KMS-11 (cell line): ENCODE data around the gene EXOC3L2.

Source experiments
- H2AFZ ChIP-seq: fragments of 200-600 bp; sonication (generic); 2 replicates; pipeline ENCODE4 v1.6.1; 2016; ENCODE audit warnings: antibody characterized with exemption, mixed run types, low read depth
- H3K27ac ChIP-seq: fragments of 200-600 bp; sonication (generic); 2 replicates; pipeline ENCODE4 v1.6.1; 2016; ENCODE audit warnings: mild to moderate bottlenecking, mixed run types
- H3K27me3 ChIP-seq: fragments of 200-600 bp; sonication (generic); 2 replicates; pipeline ENCODE4 v1.6.1; 2017; ENCODE audit warnings: mild to moderate bottlenecking, low read depth, mixed run types, moderate library complexity; ENCODE audit not compliant: insufficient read depth
- H3K36me3 ChIP-seq: fragments of 200-600 bp; sonication (generic); 2 replicates; pipeline ENCODE4 v1.6.1; 2017; ENCODE audit warnings: mild to moderate bottlenecking, mixed run types; ENCODE audit not compliant: insufficient read depth
- H3K4me1 ChIP-seq: fragments of 200-600 bp; sonication (generic); 2 replicates; pipeline ENCODE4 v1.6.1; 2016; ENCODE audit warnings: mild to moderate bottlenecking, low read depth, mixed run types; ENCODE audit not compliant: poor library complexity, severe bottlenecking
- H3K4me2 ChIP-seq: fragments of 200-600 bp; sonication (generic); 2 replicates; pipeline ENCODE4 v1.7.0; 2016; ENCODE audit warnings: mild to moderate bottlenecking, mixed run types
- H3K4me3 ChIP-seq: fragments of 200-600 bp; sonication (generic); IDR thresholded peaks from 2 replicates; pipeline ENCODE4 v1.6.1; 2017; ENCODE audit warnings: low read depth, low read length, mixed read lengths; ENCODE audit not compliant: insufficient read depth
- H3K79me2 ChIP-seq: fragments of 200-600 bp; sonication (generic); 2 replicates; pipeline ENCODE4 v1.6.1; 2016; ENCODE audit warnings: low read depth, mixed run types; ENCODE audit not compliant: insufficient read depth
- H3K9ac ChIP-seq: fragments of 200-600 bp; sonication (generic); 2 replicates; pipeline ENCODE4 v1.6.1; 2016; ENCODE audit warnings: mild to moderate bottlenecking, mixed run types
- H4K20me1 ChIP-seq: fragments of 200-600 bp; sonication (generic); 2 replicates; pipeline ENCODE4 v1.6.1; 2016; ENCODE audit warnings: mild to moderate bottlenecking, mixed run types; ENCODE audit not compliant: insufficient read depth
- TF ChIP-seq, protein P1 (sequence below): fragments of 200-600 bp; sonication (generic); conservative IDR thresholded peaks from 2 replicates; pipeline ENCODE4 v1.6.1; 2017; ENCODE audit warnings: low read depth, mild to moderate bottlenecking, antibody characterized with exemption, low read length, moderate library complexity, mixed read lengths

Gene EXOC3L2

DNA sequence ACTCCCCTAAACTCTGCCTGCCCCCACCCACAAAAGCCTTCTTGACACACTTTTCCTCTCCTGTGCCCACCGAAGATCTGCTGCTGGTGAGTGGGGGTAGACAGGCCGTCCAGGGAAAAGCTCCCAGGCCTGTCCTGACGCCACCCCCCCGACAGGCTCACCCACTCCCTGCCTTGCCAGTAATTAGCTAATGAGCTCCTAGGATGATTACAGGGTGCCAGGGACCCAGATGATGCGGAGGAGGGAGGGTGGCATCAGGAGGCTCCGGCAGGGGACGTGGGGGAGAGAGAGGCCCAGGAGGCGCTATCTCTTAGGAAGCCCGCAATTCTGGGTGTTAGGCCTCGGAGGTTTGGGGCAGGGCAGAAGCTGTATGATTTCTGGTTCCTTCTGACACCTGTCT is 32.9 kb upstream of the EXOC3L2 start:
- Histone ChIP-seq H3K36me3 (no peaks in the 10 kb centered on the region), H3K9ac (no peak overlapping the region), H3K4me3 (no peak overlapping the region), H4K20me1 (no peaks in the 10 kb centered on the region), H3K4me2 (no peak overlapping the region), H3K27ac (no peak overlapping the region), H3K27me3 (no peaks in the 10 kb centered on the region), H2AFZ (no peak overlapping the region), H3K4me1 (no peaks in the 10 kb centered on the region), H3K79me2 (no peaks in the 10 kb centered on the region)
- TF ChIP-seq, protein P1, sequence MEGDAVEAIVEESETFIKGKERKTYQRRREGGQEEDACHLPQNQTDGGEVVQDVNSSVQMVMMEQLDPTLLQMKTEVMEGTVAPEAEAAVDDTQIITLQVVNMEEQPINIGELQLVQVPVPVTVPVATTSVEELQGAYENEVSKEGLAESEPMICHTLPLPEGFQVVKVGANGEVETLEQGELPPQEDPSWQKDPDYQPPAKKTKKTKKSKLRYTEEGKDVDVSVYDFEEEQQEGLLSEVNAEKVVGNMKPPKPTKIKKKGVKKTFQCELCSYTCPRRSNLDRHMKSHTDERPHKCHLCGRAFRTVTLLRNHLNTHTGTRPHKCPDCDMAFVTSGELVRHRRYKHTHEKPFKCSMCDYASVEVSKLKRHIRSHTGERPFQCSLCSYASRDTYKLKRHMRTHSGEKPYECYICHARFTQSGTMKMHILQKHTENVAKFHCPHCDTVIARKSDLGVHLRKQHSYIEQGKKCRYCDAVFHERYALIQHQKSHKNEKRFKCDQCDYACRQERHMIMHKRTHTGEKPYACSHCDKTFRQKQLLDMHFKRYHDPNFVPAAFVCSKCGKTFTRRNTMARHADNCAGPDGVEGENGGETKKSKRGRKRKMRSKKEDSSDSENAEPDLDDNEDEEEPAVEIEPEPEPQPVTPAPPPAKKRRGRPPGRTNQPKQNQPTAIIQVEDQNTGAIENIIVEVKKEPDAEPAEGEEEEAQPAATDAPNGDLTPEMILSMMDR: no peak

DNA sequence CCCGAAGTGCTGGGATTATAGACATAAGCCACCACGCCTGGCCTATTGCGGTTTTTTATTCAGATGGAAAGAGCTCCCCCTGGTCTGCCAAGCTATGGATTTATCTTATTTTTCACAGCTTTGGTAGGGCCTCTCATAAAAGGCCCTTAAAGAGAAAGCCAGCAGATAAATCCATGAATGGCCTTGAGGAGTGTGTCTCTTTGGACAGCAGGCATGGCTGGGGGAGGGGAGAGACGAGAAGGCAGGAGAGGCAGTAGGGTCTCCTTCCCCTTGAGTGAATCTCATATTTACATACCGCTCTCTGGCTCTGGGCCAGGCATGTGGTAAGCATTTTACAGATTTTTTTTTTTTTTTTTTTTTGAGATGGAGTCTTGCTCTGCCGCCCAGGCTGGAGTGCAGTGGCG is 31.1 kb upstream of the EXOC3L2 start:
- Histone ChIP-seq H3K4me3 (no peak overlapping the region), H2AFZ (no peak overlapping the region), H3K36me3 (no peaks in the 10 kb centered on the region), H3K9ac (no peak overlapping the region), H3K4me2 (no peak overlapping the region), H3K4me1 (no peaks in the 10 kb centered on the region), H3K27ac (no peak overlapping the region), H3K27me3 (no peaks in the 10 kb centered on the region), H4K20me1 (no peaks in the 10 kb centered on the region), H3K79me2 (no peaks in the 10 kb centered on the region)
- TF ChIP-seq, protein P1: no peak

DNA sequence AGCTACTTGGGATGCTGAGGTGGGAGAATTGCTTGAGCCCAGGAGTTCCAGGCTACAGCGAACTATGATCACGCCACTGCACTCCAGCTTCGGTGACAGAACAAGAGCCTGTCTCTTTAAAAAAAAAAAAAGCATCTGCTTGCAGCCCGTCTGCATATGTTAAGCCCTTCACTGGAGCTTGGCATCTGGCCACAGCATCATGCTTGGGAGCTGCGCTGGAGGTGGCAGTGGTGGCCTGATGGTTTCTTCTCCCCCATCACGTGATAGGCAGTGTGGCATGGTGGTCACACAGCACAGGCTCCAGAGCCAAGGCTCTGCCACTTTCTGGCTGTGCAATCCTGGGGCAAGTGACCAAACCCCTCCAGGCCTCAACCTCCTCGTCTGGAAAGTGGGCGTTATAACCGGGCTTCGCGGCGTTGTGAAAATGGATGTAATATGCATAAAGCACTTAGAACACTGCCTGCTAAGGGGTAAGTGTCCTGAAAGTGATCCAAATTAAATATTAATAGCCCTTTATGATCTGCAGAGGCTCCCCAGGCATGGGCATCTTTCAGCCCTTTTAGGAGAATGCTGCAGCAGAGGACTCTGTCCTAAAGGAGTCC is 30.3 kb upstream of the EXOC3L2 start:
- Histone ChIP-seq H3K27me3 (no peaks in the 10 kb centered on the region), H3K27ac (no peak overlapping the region), H3K4me1 (no peaks in the 10 kb centered on the region), H3K79me2 (no peaks in the 10 kb centered on the region), H4K20me1 (no peaks in the 10 kb centered on the region), H3K4me3 (no peak overlapping the region), H3K9ac (no peak overlapping the region), H3K4me2 (no peak overlapping the region), H3K36me3 (no peaks in the 10 kb centered on the region), H2AFZ (no peak overlapping the region)
- TF ChIP-seq, protein P1: no peak

DNA sequence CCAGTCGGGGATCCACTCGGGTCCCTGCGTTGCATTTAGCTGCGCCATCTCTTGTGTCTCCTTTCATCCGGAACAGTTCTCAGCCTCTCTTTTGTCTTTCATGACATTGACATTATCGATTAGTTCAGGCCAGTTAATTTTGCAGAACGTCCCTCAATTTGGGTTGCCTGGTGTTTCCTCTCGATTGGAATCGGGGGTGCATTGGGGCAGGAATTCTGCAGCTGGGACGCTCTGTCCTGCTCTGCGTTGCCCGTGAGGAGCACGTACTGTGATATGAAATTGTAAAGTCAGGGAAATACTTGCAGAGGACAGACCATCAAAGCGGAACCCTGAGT is 28.3 kb upstream of the EXOC3L2 start:
- Histone ChIP-seq H4K20me1 (no peaks in the 10 kb centered on the region), H3K36me3 (no peaks in the 10 kb centered on the region), H2AFZ (no peak overlapping the region), H3K4me1 (no peaks in the 10 kb centered on the region), H3K79me2 (no peaks in the 10 kb centered on the region), H3K27me3 (no peaks in the 10 kb centered on the region), H3K4me3 (no peak overlapping the region), H3K9ac (no peak overlapping the region), H3K4me2 (no peak overlapping the region), H3K27ac (no peak overlapping the region)
- TF ChIP-seq, protein P1: no peak
